Measurements from ENCODE around the gene TCERG1L. TPM values are rescaled to one million over a fixed set of nuclear protein-coding genes. Genes with fewer than 3 reads are reported as not detected.
"Not testable (repeated sequence)": the region's sequence is repeated elsewhere in the genome, so short reads cannot be mapped to it uniquely, and the experiment has no call there.

Gene TCERG1L
- polyA plus RNA-seq, 1 donor from 2014 or later: 0.53 TPM

GRCh38 chr10:131141207-131141606 is 170.3 kb downstream of the TCERG1L start:
- H3K9me3 ChIP-seq (ENCODE audit: low read length): no peaks in the 10 kb centered on the region
- H4K20me1 ChIP-seq (ENCODE audit: insufficient read depth): no peaks in the 10 kb centered on the region
- no peak overlapping the region for H3K4me2 ChIP-seq (ENCODE audit: low read length)
- H3K27ac ChIP-seq (ENCODE audit: low read length): no peak overlapping the region
- H3K36me3 ChIP-seq (ENCODE audit: insufficient read depth, low read length): no peaks in the 10 kb centered on the region
- no peak overlapping the region for H3K9ac ChIP-seq (ENCODE audit: low read length)
- H3K9me2 ChIP-seq (ENCODE audit: insufficient read depth, low read length): no peaks in the 10 kb centered on the region
- no peak overlapping the region for H2AFZ ChIP-seq (ENCODE audit: low read depth, low read length)
- no peak overlapping the region for H3K4me3 ChIP-seq (ENCODE audit: low read length)
- TF ChIP-seq SMC3 (conservative IDR thresholded peaks at IDR 0.05; ENCODE audit: poor library complexity) (no peak), EZH2 (IDR thresholded peaks at IDR 0.05; ENCODE audit: borderline replicate concordance, insufficient read depth, low read length, poor library complexity, severe bottlenecking) (no peak), POLR2AphosphoS5 (IDR thresholded peaks at IDR 0.05) (no peak)
- no peaks in the 10 kb centered on the region for H3F3A ChIP-seq (ENCODE audit: insufficient read depth, low read length, poor library complexity, severe bottlenecking)
- H3K27me3 ChIP-seq (ENCODE audit: insufficient read depth, low read depth, low read length): no peaks in the 10 kb centered on the region
- no peaks in the 10 kb centered on the region for H3K79me2 ChIP-seq (replicated peaks; ENCODE audit: insufficient read depth, low read length)

GRCh38 chr10:131140606-131141005 is 170.9 kb downstream of the TCERG1L start:
- TF ChIP-seq EZH2 (IDR thresholded peaks at IDR 0.05; ENCODE audit: borderline replicate concordance, insufficient read depth, low read length, poor library complexity, severe bottlenecking) (no peak), REST (IDR thresholded peaks at IDR 0.05; ENCODE audit: borderline replicate concordance) (no peak), TAF1 (IDR thresholded peaks at IDR 0.05; ENCODE audit: low read depth) (no peak)
- Histone ChIP-seq H3K9ac (ENCODE audit: low read length) (no peak overlapping the region), H3K9me2 (ENCODE audit: insufficient read depth, low read length) (no peaks in the 10 kb centered on the region), H3K4me2 (ENCODE audit: low read length) (no peak overlapping the region), H3K79me2 (replicated peaks; ENCODE audit: insufficient read depth, low read length) (no peaks in the 10 kb centered on the region), H4K20me1 (ENCODE audit: insufficient read depth) (no peaks in the 10 kb centered on the region), H3F3A (ENCODE audit: insufficient read depth, low read length, poor library complexity, severe bottlenecking) (no peaks in the 10 kb centered on the region), H3K9me3 (ENCODE audit: low read length) (no peaks in the 10 kb centered on the region), H3K27me3 (ENCODE audit: insufficient read depth, low read depth, low read length) (no peaks in the 10 kb centered on the region), H3K36me3 (ENCODE audit: insufficient read depth, low read length) (no peaks in the 10 kb centered on the region), H2AFZ (ENCODE audit: low read depth, low read length) (no peak overlapping the region), H3K27ac (ENCODE audit: low read length) (no peak overlapping the region), H3K4me3 (ENCODE audit: low read length) (no peak overlapping the region)

- no peak for TF ChIP-seq RAD21 (conservative IDR thresholded peaks at IDR 0.05)
- no peak for TF ChIP-seq TAF1 (IDR thresholded peaks at IDR 0.05; ENCODE audit: low read depth)
- no peak for TF ChIP-seq MXI1 (conservative IDR thresholded peaks at IDR 0.05; ENCODE audit: poor library complexity, severe bottlenecking)
- no peak for TF ChIP-seq EZH2 (IDR thresholded peaks at IDR 0.05; ENCODE audit: borderline replicate concordance, insufficient read depth, low read length, poor library complexity, severe bottlenecking)
- TF ChIP-seq REST (IDR thresholded peaks at IDR 0.05; ENCODE audit: borderline replicate concordance): no peak
- no peak for TF ChIP-seq CTCF (IDR thresholded peaks at IDR 0.05; ENCODE audit: poor library complexity, severe bottlenecking)
- no peak for TF ChIP-seq POLR2AphosphoS5 (IDR thresholded peaks at IDR 0.05)
- TF ChIP-seq EP300 (conservative IDR thresholded peaks at IDR 0.05; ENCODE audit: poor library complexity, severe bottlenecking): no peak
- TF ChIP-seq SMC3 (conservative IDR thresholded peaks at IDR 0.05; ENCODE audit: poor library complexity): no peak
- H3K4me2 ChIP-seq (ENCODE audit: low read length): no peak overlapping the region
- H3K9me3 ChIP-seq (ENCODE audit: low read length): no peaks in the 10 kb centered on the region
- no peak overlapping the region for H3K4me3 ChIP-seq (ENCODE audit: low read length)
- H2AFZ ChIP-seq (ENCODE audit: low read depth, low read length): no peak overlapping the region
- no peak overlapping the region for H3K9ac ChIP-seq (ENCODE audit: low read length)
- no peaks in the 10 kb centered on the region for H3K9me2 ChIP-seq (ENCODE audit: insufficient read depth, low read length)
- no peaks in the 10 kb centered on the region for H3K36me3 ChIP-seq (ENCODE audit: insufficient read depth, low read length)
- no peaks in the 10 kb centered on the region for H3K79me2 ChIP-seq (replicated peaks; ENCODE audit: insufficient read depth, low read length)
- no peak overlapping the region for H3K27ac ChIP-seq (ENCODE audit: low read length)
- no peaks in the 10 kb centered on the region for H4K20me1 ChIP-seq (ENCODE audit: insufficient read depth)
- no peaks in the 10 kb centered on the region for H3F3A ChIP-seq (ENCODE audit: insufficient read depth, low read length, poor library complexity, severe bottlenecking)
- H3K27me3 ChIP-seq (ENCODE audit: insufficient read depth, low read depth, low read length): no peaks in the 10 kb centered on the region
These were observed 174.3 kb downstream of the TCERG1L start for GRCh38 chr10:131137223-131137622.

- not testable (repeated sequence) for H3K4me2 ChIP-seq (ENCODE audit: low read length); H3K27me3 ChIP-seq (ENCODE audit: insufficient read depth, low read depth, low read length); H3K79me2 ChIP-seq (replicated peaks; ENCODE audit: insufficient read depth, low read length); H3K4me3 ChIP-seq (ENCODE audit: low read length); H3K9ac ChIP-seq (ENCODE audit: low read length); H3K9me3 ChIP-seq (ENCODE audit: low read length); H4K20me1 ChIP-seq (ENCODE audit: insufficient read depth); H3K9me2 ChIP-seq (ENCODE audit: insufficient read depth, low read length); H3F3A ChIP-seq (ENCODE audit: insufficient read depth, low read length, poor library complexity, severe bottlenecking); H3K36me3 ChIP-seq (ENCODE audit: insufficient read depth, low read length); H3K27ac ChIP-seq (ENCODE audit: low read length); H2AFZ ChIP-seq (ENCODE audit: low read depth, low read length)
These were observed 175.2 kb downstream of the TCERG1L start for GRCh38 chr10:131136336-131136735.
